Measurements from ENCODE around the gene BIVM.
A peak's percentile ranks its signal among the peaks of the same experiment; 100 is the strongest.

DNA sequence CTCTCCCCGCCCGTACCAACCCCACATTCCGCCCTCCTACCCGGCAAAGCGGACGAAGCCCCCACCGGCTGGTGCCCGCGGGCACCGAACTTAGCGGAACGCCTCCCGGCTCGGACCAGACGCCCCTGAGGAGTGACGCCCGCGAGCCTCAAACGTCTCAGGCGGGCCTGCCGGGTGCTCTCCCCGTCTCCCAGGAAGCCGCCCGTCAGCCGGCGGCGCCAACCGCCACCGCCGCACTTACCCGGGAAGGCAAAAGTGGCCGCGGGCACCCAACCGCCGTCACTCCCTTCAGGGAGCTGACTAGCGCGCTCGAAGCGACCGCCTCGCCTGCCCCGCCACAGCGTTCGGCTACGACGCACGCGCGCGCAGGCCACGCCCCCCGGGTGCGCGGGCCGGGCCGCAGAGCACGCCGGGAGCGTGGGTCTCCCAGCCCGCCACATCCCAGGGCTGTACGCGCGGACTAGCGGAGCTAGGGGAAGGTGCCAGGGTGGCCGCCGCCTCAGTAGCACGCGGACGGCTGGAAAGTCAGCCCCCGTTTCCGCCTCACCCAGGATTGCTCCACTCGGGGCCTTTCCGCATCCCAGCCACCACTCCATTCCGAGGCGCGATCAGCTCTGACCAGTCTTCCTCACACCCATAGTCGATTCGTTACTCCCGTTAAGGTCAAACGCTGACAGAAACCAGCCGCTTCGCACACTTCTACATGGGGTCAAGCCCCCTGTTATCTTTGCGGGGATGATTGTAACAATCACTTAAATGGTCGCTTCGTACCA is 25.3 kb upstream of the BIVM start, which contains the start of gene TEX30:
- TF ChIP-seq, protein P1, sequence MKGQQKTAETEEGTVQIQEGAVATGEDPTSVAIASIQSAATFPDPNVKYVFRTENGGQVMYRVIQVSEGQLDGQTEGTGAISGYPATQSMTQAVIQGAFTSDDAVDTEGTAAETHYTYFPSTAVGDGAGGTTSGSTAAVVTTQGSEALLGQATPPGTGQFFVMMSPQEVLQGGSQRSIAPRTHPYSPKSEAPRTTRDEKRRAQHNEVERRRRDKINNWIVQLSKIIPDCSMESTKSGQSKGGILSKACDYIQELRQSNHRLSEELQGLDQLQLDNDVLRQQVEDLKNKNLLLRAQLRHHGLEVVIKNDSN (IDR thresholded peaks at IDR 0.05), result 0 out of 2 replicates have a peak, but pooled peaks have one; percentile 3
- peak; percentile 10; the same call in 1 of the 2 replicates for TF ChIP-seq EP300 (IDR thresholded peaks at IDR 0.05; ENCODE audit: borderline replicate concordance)
- no peak for TF ChIP-seq TEAD4 (IDR thresholded peaks at IDR 0.05)
